HG03571 (cell line): ENCODE measurements around the gene TTC9.
"Not testable (repeated sequence)": the region's sequence is repeated elsewhere in the genome, so short reads cannot be mapped to it uniquely, and the experiment has no call there.

Experiments used
- ATAC-seq: cut with Tn5 transposase; IDR thresholded peaks from one replicate; pipeline ENCODE4 v1.9.1; 2021; ENCODE audit not compliant: unreplicated experiment

TTC9 gene

GRCh38 chr14:70671652-70672644 is 30.2 kb downstream of the TTC9 start:
- ATAC-seq, result no peak

- no peak for ATAC-seq
These were observed 35.6 kb downstream of the TTC9 start for GRCh38 chr14:70677341-70677740.

- no peak for ATAC-seq
These were observed 39.0 kb downstream of the TTC9 start for GRCh38 chr14:70680748-70681147.

GRCh38 chr14:70683983-70684382 is 42.3 kb downstream of the TTC9 start:
- ATAC-seq, result no peak

- ATAC-seq, result no peak
These were observed 43.9 kb downstream of the TTC9 start for GRCh38 chr14:70685474-70686197.

- no peak for ATAC-seq
These were observed 50.5 kb downstream of the TTC9 start for GRCh38 chr14:70692210-70692609.

- ATAC-seq, result no peak
These were observed 54.3 kb downstream of the TTC9 start for GRCh38 chr14:70696026-70696425.

GRCh38 chr14:70697701-70698100 is 56.0 kb downstream of the TTC9 start:
- no peak for ATAC-seq

- no peak for ATAC-seq
These were observed 56.6 kb downstream of the TTC9 start for GRCh38 chr14:70698288-70698687.

GRCh38 chr14:70699646-70700045 is 57.9 kb downstream of the TTC9 start:
- ATAC-seq, result no peak

- no peak for ATAC-seq
These were observed 59.4 kb downstream of the TTC9 start for GRCh38 chr14:70700955-70701585.

- ATAC-seq, result no peak
These were observed 59.9 kb downstream of the TTC9 start for GRCh38 chr14:70701610-70702009.

GRCh38 chr14:70702161-70702560 is 60.4 kb downstream of the TTC9 start:
- ATAC-seq, result no peak

GRCh38 chr14:70703621-70704168 is 62.0 kb downstream of the TTC9 start:
- not testable (repeated sequence) for ATAC-seq

GRCh38 chr14:70704960-70705359 is 63.2 kb downstream of the TTC9 start:
- no peak for ATAC-seq

- ATAC-seq, result no peak
These were observed 64.5 kb downstream of the TTC9 start for GRCh38 chr14:70706177-70706576.

- ATAC-seq, result peak; percentile 75
These were observed 65.7 kb downstream of the TTC9 start for GRCh38 chr14:70707138-70708038.

- no peak for ATAC-seq
These were observed 67.2 kb downstream of the TTC9 start for GRCh38 chr14:70708717-70709570.

- no peak for ATAC-seq
These were observed 68.1 kb downstream of the TTC9 start for GRCh38 chr14:70709726-70710382.
